Bladder microvascular endothelial cell (primary cell): ENCODE data around the gene USP44. TPM values are rescaled to one million over a fixed set of nuclear protein-coding genes. Genes with fewer than 3 reads are reported as not detected.

Experiments used
- total RNA-seq: library from RNA; depleted of rRNA; stranded (reverse); fragments of >200 nt; gene quantifications from 2 replicates; pipeline ENCODE4 v1.2.3, GENCODE V29; 2014

Gene USP44
- 0.81 and 4.6 TPM in 2 replicates for total RNA-seq

DNA sequence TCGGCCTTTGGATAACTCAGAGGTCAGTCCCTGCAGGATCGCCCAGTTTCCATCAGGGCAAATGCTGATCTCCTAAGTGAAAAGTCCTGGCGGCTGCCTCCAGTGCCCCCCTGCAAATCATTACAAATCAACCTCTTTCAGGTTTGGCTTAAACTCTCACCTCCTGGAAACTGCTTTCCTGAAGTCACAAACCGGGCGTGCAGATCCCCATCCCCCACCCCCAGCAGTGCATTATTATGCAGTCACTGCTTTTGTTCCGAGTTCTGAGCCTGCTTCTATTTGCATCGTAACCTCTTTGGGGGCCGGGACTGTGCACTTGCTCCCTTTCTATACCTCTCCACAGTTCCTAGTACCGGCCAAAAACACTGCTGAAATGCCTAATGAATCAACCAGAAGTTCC is at the start of gene USP44:
TSS of gene USP44 (minus strand) at position 172 of the 400 bp plus-strand sequence. CDS start 17,220 bp downstream, outside the sequence.

DNA sequence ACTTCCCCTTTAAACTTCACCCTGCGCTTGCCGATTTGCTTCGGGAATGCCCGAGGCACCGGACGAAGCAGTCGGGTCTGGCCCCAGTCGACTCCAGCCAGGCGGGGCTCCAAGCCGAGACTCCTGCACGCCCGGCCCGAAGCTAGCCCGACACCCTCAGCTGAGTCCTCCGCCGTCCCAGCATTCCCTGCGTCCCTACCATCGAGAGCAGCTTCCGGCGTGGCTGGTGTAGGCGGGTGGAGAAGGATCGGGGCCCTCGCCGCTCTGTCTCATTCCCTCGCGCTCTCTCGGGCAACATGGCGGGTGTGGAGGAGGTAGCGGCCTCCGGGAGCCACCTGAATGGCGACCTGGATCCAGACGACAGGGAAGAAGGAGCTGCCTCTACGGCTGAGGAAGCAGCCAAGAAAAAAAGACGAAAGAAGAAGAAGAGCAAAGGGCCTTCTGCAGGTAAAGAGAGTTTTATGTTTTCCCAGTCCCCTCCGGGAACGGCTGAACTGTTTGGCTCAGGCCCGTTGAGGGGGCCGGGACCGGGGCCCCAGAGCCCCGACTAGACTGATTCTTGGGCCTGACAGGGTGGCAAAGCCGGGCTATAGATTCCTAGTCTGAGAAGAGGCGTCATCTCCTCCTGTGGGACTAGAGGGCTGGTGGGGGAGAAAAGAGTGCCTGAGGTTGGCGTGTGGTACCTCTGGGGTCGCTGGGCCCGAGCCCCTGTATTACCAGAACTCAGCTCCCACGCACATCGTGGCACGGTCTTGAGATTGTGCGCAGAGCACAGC is 77.2 kb downstream of the USP44 start, which contains the start of gene METAP2:
TSS of gene METAP2 (plus strand) at position 269 of the 776 bp plus-strand sequence. CDS start at position 297, 28 bp downstream.

Other genes with a start within 250 kb of the USP44 start
- gene METAP2, start 77.3 kb downstream of the USP44 start, total RNA-seq = 51.2 and 59.1 TPM in 2 replicates
- 334 and 906 TPM in 2 replicates for gene NTN4, start 239.3 kb upstream of the USP44 start, total RNA-seq